AG08396 (cell line): Measurements from ENCODE around the gene KIF23.
"Not testable (repeated sequence)": the region's sequence is repeated elsewhere in the genome, so short reads cannot be mapped to it uniquely, and the experiment has no call there.

Experiments used
- DNase-seq: peaks from one replicate; pipeline ENCODE4 v3.0.0; 2012; ENCODE audit warnings: low spot score, mixed read lengths

Gene KIF23

GRCh38 chr15:69413822-69414700 is at the start of gene KIF23:
Gene KIF23 (plus strand): TSS chr15:69414349. CDS start chr15:69414466, 117 bp downstream.
- peak; percentile 97 for DNase-seq

GRCh38 chr15:69367236-69367635 is 46.9 kb upstream of the KIF23 start:
- DNase-seq: no peak

- DNase-seq: no peak
Observed at GRCh38 chr15:69369631-69370030, 44.5 kb upstream of the KIF23 start.

DNA sequence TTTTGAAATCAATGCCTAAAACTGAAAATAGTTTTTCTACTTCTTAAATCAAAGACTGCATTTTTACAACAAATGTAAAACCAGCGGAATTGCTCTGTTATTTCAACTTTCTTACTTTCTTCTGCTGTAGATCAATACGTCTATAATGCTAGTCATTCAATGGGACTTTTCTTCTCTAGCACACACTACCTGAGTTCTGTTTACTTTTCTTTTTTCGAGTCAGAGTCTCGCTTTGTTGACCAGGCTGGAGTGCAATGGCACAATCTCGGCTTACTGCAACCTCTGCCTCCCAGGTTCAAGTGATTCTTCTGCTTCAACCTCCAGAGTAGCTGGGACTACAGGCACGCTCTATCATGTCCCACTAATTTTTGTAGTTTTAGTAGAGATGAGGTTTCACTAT is 40.7 kb upstream of the KIF23 start:
- no peak for DNase-seq

DNA sequence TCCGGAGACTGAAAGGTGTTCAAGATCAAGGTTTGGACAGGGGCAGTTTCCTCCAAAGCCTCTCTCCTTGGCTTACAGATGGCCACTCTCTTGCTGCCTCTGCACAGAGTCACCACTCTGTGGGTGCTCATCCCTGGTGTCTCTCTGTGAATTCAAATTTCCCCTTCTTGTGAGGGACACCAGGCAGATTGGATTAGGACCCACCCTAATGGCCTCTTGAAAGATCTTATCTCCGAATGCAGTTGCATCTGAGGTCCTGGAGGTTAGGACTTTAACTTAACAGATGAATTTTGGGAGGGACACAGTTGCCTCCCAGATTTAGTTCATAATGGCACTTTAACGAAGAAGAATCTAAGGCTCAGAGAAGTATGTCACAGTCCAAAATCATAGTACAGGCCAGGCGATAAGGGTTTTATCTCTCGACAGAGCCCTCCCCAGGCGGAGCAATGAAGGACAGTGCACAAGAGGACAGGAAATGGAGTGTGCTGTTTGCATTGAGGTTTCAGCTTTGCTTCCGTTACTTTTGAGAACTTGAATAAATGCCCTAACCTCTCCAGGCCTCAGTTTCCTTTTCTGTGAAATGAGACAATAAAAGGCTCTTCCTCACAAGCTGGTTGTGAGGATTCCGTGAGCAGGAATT is 38.9 kb upstream of the KIF23 start:
- no peak for DNase-seq

GRCh38 chr15:69377216-69377970 is 36.8 kb upstream of the KIF23 start:
- no peak for DNase-seq

DNA sequence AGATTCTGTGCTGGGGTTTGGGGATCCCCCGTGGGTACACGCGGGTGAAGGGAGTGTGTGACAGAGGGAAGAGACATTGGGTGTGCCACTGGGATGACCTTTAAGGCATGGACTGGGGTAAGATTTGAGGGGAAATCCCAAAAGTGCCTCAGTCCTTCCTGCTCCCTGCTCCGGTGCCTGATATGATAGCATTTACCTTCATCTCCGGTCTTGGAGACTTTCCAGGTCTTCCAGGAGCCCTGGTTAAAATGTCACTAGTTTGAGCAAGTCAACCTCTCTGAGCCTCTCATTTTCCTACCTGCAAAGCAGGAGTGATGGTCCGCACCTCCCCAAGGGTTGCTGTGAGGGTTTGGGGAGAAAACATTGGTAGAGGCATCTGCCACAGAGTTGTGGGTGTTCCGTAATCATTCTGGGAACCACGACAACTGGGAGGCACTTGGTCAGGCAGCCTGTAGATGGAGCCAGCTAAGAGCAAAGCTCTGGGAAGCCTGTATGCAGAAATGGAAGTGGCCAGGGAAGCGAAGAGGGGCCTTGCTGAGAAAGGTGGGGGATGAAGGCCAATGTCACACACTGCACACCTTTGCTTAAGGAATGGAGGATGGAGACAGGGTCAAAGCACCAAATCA is 33.9 kb upstream of the KIF23 start:
- no peak for DNase-seq

DNA sequence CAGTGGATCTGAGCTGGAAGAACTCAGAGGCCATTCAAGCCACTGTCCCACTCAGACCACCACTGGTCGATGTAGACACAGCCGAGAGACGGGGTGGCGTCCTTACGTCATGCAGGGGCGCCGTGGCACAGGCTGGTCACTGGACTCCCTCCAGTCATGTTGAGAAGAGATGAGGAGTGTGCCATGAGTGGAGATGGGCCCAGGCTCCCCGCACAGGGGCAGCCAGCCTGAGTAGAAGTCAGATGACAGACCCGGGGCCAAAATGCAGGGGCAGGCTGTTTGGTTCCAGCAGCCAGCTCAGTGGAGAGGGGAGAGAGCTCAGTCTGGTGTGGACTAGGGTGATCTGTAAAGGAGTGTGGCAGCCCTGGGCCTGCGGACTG is 33.4 kb upstream of the KIF23 start:
- no peak for DNase-seq

DNA sequence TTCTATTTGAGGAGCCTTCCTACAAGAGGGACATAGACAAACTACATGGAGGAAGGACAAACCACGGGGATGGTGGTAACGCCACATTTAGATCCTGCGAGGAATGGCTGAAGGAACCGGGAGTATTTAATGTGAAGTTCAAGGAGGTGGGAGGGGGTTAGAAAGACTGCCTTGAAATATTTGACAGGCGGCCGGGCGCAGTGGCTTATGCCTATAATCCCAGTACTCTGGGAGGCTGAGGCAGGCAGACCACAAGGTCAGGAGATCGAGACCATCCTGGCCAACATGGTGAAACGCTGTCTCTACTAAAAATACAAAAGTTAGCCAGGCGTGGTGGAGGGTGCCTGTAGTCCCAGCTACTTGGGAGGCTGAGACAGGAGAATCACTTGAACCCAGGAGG is 32.0 kb upstream of the KIF23 start:
- not testable (repeated sequence) for DNase-seq

DNA sequence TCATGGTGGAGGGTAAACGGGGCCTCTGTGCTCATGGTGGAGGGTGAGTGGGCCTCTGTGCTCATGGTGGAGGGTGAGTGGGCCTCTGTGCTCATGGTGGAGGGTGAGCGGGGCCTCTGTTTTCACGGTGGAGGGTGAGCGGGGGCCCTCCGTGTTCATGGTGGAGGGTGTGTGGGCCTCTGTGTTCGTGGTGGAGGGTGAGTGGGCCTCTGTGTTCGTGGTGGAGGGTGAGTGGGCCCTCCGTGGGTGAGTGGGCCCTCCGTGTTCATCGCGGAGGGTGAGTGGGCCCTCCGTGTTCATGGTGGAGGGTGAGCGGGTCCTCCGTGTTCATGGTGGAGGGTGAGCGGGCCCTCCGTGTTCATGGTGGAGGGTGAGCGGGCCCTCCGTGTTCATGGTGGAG is 30.1 kb upstream of the KIF23 start:
- DNase-seq: not testable (repeated sequence)

GRCh38 chr15:69384626-69385598 is 29.2 kb upstream of the KIF23 start:
- no peak for DNase-seq

GRCh38 chr15:69385831-69386230 is 28.3 kb upstream of the KIF23 start:
- DNase-seq: no peak

DNA sequence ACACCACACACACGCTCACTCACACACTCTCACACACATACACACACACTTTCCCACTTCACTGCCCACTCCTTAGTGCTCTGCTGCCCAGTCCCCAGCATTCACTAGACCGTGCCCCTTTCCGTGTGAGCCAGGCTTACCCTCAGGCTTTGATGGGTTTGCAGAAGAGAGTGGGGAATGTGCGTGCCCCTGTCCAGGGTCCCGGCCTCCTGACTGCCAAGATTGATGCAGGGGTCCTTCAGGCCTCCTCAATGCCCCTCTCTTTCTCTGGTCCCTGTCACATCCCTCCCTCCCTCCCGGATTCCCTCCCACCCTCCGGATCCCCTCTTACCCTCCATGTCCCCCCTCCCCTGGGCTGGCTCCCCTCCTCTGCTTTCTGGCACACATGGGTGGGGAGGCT is 27.9 kb upstream of the KIF23 start:
- no peak for DNase-seq

- DNase-seq: no peak
Observed at GRCh38 chr15:69388260-69388705, 25.9 kb upstream of the KIF23 start.

DNA sequence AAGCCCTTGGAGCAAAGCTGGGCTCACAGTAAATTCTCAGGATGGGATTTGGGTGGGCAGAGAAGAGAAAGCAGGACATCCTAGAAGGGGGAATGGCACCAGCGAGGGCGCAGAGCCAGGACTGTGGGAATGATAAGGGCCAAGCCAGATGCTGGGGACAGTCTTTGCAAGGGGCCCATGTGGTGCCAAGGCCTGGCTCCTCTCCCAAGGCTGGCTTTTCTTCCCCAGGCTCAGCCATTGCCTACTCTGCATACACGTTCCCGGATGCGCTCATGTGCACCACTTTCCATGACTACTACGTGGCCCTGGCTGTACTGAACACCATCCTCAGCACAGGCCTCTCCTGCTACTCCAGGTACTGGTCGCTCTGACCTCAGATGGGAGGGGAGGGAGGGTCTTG is 24.7 kb upstream of the KIF23 start:
- DNase-seq: no peak

DNA sequence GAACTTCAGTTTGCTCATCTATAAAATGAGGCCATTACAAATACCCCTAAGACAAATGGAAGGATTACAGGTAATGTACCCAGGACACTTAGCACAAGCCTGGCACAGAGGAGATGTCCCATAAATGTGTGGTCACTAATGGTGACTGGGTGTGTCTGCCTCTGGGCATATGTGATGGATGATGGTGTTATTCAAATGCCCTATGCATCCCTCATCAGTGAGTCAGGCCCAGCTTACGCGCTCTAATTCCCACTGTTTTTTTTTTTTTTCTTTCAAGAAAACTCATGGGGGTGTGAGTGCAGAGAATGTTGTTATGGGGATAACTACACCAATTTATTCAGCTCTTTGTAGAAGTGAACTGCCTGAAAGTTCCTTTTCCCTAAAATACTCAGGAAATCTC is 23.6 kb upstream of the KIF23 start:
- DNase-seq: peak; percentile 71

GRCh38 chr15:69391046-69391757 is 22.9 kb upstream of the KIF23 start:
- DNase-seq: no peak

DNA sequence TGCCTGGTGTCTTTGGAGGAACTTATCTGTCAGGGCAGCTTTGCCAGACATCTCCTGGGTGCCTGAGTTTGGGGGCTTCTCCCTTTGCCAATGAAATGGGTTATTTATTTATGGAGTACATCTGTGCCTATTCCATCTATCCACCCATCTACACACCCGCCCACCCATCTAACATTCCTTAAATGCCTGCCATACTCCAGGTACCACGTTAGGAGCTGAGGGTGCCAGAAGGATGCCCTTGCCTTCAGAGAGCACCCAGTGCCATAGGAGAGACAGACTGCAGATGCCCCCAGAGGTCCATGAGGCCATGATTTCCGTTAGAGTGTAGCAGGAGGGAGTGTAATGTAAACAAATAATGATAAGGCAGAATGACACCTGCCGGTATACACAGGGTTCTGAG is 21.8 kb upstream of the KIF23 start:
- no peak for DNase-seq

DNA sequence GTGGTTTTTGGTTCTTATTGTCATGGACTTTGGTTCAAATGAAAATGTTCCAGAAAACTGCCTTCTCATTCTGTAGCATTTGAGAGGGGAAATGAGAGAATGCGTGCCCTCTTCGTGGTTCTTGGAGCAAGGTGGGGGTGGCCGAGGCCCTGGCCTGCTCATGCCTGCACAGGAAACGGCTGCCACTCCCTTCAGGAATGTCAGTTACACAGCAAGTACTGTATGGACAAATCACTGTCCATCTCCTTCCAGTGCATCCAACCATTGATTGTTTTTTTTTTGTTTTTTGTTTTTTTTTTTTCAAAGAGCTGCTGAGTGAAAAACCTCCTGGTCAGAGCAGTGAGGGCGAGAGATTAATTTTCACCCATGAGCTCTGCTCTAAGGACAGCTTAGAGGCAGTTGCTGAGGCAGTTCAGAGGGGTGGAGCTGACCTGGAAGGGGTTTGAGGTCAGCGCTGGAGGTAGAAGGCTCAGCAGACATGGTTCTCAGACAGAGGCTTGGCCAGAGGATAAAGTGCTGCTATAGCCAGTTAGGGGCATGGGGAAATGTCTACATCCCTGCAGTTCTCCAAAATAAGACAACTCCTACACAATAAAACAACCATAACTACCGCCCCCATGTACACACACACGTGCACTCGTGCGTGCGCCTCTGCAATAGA is 20.2 kb upstream of the KIF23 start:
- no peak for DNase-seq
